Right renal pelvis (tissue), 4 donors: ENCODE measurements around the gene SRL. TPM values are rescaled to one million over a fixed set of nuclear protein-coding genes. Genes with fewer than 3 reads are reported as not detected.

Experiments used
- DNase-seq, 4 donors: peaks; one replicate each; pipeline ENCODE4 v3.0.0-alpha.2; 2013; ENCODE audit warnings: low read depth in 4 of 4, low spot score in 3 of 4, missing footprints in 1 of 4
- polyA plus RNA-seq, 4 donors: library from polyadenylated mRNA; unstranded; fragments of 120-200 nt; gene quantifications; one replicate each; pipeline ENCODE4 v1.2.1, GENCODE V29; 2013; ENCODE audit not compliant: insufficient read length in 4 of 4

The SRL gene
- 1 to 10 TPM; 1.2 to 1.7 (median 1.4) TPM for polyA plus RNA-seq

DNA sequence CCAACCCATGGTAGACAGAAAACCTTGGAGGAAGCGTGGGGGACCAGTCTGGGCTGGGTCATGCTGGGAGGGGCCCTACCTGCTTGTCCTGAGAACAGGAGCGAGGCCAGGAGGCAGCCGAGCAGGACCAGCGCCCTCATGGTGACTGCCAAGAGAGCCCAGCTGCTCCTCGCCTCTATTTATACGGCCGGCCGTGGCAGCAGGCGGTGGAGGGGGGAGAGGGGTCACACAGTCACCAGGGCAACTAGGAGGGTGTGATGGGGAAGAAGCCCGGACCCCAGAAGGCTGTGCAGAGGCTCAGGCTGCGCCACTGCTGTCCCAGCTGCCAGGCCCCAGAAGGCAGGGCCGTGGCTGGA, at the start of gene SRL:
Gene SRL (minus strand): TSS at position 153 of the 356 bp plus-strand sequence. CDS start 13 bp downstream, at position 140.
- no peak for DNase-seq

DNA sequence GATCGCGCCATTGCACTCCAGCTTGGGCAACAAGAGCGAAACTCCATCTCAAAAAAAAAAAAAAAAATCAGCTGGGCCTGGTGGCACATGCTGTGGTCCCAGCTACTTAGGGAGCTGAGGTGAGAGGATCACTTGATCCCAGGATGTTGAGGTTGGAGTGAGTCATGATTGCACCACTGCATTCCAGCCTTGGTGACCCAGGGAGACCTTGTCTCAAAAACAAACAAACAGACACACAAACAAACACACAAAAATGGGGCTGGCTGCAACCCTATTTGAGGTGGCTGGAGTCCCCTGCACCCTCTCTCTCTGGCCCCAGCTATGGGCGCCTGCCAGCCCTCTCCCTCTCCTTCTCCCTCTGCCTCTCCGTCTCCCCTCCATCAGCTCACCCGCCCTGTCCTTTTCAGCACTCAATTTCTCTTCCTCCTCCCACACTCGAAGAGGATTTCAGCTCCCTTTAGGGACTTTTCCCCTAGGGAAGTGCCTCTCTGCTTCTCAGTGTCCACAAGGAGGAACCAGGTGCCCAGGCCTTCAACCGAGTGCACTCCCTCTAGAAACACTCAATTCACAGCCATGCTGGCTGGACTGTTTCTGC, 48.5 kb upstream of the SRL start:
- no peak for DNase-seq

DNA sequence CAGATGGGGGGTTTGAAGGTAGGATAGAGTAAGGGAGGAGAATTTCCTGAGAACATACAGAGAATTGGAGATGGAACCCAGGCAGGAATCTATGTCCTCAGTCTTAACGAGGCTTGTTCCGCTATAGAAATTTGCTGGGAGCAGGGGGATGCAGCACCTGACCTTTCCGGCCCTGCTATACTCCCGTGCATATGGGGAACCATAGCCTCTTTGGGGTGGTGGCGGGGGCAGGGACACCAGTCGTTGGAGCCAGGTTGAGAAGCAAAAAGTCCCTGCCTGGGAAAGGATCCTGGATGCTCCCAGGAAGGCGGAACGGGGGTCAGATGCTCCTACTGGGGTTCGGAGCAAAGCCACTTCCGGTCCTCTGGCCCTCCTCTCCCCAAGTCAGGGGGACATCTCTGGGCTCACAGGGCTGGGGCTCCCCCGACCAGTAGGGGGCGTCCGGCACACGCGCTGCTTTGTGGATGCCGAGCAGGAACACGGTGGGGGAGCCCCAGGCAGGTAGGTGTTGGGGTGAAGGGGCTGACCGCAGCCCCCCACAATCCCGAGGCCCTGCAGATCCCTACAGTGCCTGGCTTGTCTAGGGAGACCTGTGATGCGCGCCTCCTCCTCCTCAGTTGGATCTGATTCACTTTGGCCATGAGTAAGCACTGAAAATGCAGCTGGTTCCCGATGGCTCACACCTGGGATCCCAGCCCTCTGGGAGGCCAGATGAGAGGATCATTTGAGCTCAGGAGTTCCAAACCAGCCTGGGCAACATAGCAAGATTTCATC, 46.5 kb upstream of the SRL start:
- DNase-seq, result peak in 1 of 4 donors; percentile 44

DNA sequence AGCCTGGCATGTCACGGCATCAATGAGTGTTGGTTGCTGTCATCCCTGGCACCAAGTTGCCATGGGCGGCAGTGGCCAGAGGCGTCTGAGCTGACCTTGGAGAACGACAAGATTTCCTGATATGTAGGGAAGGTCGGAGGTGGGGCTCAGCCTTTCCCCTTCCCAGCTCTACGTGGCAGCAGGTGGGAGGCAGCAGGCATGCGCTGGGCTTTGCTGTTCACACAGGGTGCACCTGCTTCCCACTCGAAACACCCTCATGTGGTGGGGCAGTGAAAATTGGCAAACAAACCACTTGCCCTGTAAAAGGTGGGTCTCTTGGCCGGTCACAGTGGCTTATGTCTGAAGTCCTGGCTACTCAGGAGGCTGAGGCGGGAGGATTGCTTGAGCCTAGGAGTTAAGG, 43.3 kb upstream of the SRL start:
- no peak for DNase-seq

DNA sequence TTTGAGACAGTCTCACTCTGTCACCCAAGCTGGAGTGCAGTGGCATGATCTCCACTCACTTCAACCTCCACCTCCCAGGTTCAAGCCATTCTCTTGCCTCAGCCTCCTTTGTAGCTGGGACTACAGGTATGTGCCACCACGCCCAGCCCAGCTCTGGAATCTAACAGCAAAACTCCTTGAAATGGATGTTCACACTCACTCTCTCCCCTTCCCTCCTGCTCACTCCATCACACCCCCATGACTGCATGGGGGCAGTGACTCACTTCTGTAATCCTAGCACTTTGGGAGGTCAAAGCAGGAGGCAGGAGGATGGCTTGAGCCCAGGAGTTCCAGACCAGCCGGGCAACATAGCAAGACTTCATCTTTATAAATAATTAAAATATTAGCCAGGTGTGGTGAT, 42.1 kb upstream of the SRL start:
- no peak for DNase-seq

DNA sequence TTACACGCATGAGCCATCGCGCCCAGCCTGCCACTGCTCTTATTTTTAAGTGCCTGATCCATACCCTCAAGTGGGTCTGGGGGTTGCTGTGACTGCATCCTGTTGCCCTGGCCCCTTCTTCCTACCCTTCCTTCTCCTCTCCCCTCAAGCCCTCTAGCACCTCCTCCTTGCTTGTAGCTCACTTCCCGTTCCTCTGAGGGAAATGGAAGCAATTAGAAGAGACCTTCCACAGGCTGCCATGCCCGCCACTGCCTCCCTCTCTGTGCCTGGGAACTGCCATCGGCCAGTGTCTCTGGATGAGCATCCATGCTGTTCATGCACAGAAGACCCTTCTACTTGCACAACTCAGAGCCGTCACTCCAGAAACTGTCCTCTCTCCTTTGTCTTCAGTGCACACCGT, 41.6 kb upstream of the SRL start:
- DNase-seq, result no peak

DNA sequence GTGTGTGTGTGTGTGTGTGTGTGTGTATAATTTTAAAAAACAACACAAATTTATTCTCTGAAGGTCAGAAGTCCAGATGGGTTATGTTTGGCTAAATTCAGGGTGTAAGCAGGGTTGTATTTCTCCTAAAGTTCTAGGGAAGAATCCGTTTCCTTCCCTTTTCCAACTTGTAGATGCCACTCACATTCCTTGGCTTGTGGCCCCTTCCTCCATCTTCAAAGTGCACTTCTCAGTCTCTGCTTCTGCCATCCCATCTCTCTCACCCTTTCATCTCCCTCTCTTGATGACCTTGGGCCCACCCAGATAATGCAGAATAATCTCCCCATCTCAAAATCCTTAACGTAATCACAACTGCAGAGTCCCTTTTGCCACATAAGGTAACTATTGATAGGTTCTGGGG, 38.7 kb upstream of the SRL start:
- DNase-seq, result no peak

DNA sequence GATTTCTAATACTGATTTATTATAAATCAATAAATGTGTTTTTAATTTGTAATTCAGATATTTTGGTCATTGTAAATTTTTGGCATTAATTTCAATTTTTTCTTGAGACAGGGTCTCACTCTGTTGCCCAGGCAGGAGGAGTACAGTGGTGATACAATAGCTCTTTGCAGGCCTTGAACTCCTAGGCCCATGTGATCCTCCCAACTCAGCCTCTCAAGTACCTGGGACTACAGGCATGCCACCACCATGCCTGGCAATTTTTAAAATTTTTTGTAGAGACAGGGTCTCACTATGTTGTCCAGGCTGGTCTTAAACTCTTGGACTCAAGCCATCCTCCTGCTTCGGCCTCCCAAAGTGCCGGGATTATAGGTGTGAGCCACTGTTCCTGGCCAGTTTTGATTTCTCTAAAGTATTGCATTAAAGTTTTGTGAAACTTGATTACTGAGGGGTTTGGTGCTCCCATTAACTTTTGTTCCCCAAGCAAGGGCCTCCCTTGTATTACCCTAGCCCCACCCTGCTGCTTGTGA, 36.2 kb upstream of the SRL start:
- DNase-seq, result no peak

DNA sequence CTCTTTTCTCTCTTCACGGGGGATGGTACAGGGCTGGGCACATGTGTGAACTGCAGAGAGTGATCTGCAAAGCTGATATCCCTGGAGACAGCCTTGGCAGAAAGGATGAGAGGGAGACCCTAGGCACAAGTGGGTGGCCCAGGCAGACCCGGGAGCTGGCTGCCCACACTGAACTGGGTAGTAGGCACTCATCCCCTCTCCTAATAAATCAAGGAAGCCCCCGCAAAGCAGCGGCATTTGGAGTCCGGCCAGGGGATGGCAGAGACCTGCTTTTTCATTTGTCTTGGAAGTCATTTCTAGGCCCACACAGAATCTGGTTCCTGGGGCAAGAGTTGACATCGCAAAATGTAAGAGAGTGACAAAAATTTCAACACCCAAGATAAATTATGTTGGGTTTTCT, 34.0 kb upstream of the SRL start:
- DNase-seq, result no peak

DNA sequence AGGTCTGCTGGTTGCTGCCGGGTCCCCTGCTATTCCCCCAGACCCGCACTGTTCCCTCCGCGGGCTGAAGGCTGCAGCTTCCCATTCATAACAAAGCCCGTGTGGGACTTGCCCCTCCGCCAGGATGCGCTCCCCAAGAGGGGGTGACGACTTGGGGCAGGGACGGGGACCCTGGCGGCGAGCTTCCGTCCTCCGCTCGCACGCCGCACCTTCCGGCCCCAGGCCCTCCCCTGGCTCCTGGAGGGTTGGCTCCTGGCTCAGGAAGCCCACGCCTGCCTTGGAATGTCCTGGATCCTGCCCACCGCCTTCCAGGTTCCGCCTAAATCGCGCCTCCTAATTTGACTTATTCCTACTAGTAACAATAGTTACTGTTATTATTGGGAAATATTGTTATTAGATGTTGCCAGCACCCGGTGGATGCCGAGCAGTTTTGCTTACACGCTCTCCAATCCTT, 32.0 kb upstream of the SRL start:
- DNase-seq, result no peak

DNA sequence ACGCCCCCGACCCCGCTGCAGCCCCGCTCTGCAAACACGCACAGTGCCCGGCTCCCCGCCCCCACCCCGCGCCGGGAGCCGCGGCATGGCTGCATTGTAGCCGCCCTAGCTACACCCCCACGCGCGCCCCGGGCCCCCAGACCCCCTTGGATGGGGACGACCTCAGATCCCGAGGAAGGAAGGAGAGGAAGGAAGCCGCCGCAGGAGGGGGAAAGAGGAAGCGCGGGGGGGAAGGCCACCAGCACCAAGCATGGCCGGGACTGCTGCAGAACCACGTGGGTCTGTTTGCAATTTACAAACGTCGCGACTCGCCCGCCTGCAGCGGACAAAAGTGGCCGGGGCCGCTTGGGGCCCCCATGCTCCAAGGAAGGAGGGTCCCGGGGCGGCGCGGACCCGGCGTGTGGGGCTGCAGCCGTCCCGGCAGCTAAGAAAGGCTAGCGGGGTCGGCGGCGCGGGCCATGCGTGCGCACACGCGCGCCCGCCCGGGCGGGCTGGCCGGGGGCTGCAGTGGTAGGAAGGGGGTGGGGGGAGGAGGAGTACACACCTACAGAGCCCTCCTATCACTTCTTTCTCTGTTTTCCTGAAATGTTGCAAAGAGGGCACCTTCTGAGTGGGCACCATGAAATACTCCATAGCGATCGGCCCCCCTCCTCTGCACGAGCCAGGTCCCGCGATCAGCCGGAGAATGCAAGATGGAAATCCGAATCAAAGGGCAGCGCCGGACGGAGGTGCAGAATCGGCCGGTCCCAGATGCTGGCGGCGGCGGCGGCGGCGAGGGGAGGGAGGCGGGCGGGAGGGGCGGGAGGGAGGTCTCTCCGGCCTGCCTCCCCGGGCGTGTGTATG, 30.5 kb upstream of the SRL start:
- peak in 1 of 4 donors; percentile 33 for DNase-seq

DNA sequence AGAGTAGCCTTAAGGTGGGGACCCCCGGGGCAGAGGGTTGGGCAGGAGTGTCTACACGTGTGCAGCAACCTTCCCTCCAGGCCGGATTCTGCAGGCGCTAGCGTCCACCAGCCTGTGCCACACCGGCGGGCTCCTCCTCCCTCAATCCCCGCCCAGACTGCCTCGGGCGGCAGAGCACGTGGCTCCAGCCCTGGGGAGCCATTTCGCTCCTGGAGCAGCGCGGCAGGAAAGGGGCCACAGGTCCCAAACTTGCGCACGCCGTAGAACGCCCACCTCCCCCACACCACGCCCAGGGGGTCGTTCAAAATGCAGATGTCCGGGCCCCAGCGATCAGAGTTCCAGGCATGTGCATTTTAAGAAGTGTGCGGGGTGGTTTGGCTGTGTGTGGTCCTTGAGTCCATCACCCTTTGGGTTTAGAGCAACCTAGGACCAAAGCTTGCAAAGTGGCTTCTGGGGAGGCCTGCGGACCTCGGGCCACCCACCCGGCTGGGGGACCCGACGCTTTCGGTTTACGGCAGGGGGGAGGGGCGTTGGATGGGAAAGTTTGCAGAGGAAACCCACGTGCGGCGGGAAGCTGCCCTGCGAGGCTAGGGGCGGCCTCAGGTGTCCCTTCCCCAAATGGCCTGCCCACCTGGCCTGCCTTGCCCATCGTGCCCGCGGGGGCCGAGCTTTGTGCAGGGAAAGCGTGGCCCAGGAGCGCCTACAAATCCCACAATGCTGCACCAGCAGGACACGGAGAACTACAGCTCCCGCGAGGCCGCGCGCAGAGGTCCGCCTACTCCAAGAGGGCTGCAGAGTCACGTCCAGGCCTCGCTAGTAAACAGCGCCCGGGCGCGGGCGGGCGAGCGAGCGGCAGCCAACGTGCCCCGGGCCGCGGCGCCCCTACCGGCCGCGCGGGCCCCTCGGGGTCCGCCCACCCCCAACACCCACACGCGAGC, 29.6 kb upstream of the SRL start:
- peak; percentile 77 to 86 (median 78) for DNase-seq

DNA sequence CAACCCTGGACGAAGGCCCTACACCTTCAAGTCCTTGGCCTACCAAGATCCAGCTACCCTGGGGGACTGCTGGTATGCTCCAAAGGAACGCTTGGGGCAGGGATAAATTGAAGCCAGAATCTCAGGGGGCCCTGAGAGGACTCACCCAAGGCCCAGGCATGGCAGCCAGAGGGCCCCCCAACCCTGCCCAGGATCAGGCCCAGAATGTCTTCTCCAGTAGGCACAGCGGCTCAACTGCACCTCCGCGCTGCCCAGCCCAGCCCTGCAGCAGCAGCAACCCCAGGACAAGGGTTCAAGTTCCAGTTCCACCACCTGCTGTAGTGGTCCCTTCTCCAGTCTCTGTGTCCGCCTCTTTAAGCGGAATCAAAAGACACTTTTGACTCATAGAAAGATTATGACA, 28.7 kb upstream of the SRL start:
- no peak for DNase-seq

DNA sequence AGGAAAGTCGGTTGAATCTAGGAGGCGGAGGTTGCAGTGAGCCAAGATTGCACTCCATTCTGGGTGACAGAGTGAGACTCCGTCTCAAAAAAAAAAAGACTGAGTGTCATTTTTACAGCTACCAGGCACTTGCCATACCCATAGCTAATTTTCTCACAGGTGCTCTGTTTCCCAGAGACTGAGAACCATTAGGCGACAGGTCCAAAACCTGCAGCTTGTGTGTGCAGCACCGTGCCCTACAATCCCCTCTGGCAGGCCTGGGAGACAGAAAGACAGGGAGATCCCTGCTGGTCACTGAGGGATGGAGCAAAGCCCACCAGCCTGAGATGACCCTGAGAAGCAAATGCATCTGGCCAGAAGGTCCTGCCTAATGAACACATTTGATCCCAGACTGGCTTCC, 28.2 kb upstream of the SRL start:
- DNase-seq, result no peak

DNA sequence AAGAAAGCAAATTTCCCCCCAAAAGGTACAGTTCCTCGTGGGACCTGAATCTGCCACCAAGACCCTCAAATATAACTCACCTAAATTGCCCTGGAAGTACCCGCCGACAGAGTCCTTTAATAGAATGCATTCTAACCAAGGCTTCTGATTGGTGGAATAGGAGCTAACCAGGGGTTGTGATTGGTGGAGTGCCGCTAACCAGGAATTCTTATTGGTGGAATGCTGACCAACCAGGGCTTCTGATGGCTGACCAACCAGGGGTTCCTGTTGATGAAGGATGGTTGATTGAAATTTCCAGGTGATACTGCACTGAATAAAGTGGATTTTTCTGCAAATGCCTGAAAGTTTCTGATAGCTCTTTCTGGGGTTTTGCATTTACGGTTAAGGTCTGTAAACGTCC, 24.5 kb upstream of the SRL start:
- DNase-seq, result no peak

DNA sequence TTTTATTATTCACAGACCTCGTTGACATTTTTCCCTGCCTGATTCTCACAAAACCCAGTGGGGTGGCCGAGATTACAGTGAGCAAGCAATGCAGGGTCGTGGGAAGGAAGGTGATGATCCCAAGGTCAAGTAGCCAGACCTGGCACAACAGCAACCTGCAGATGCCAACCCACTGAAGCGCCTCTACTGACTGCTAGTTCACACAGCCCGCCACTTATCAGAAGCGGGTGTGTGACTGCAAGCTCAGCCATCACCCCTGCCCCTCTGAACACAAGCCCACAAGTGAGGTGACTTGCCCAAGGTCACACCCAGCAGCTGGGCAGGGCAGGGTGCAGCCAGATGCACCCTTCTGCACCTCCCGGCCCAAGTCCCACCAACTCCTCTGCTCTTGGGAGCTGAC, 23.8 kb upstream of the SRL start:
- no peak for DNase-seq

DNA sequence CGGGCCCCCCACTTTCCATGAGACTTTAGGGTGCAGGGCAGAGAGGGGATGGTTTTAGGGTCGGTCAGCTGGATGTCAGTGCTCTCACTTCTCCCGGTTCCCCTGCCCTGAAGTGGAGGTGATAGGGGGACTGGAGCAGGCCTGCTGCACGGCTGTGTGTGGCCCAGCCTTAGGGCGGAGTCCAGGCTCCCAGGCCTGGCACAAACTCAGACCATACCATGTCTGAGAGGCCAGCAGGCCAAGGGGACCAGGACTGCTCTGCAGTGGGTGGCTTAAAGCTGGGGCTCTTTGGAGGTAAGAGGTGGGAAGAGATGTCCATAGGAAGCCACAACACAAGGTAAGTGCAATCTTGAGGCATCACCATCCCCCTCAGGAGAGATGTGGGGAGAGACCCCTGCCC, 22.7 kb upstream of the SRL start:
- no peak for DNase-seq

DNA sequence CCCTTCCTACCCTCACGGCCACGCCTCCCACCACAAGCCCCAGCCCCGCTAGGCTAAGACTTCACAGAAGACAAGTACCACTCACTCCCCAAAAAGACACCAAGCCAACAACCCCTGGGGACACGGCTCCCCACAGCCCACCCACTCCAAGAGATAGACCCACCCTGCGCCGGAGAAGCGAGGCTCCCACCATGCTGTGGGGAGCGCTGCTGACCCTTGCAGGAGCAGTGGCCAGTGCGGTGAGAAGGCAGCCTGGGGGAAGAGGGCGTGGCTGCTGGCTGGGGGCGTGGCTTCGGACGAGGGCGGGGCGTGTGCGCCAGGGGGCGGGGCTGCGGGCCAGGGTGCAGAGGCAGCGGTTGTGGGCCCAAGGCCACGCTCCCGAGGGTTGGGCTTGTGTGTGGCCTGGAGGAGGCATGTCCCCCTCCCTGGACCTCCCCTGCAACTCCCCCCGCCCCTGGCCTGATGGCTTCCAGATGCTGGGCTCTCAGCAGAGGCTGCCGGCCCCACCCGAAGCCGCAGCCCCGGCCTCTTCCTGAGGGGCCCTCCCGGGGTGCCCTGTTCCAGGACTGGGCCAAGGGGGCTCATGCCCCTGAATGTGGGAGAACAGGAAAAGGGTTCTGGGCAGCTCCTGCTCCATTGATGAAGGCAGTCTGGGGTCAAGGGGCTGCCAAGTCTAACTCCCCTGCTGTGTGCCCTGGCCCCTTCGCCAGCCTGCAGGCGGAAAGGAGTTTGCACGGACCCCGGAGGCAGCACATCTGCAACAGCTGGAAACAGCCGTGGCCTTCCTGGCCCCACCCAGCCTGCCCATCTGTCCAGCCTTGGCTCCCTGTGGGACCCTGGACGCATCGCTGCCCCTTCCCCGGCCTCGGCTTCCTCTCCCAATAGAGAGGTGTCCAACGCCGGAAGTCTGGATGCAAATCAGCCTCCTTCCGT, 21.9 kb upstream of the SRL start:
- peak; percentile 63 to 77 (median 74) for DNase-seq

DNA sequence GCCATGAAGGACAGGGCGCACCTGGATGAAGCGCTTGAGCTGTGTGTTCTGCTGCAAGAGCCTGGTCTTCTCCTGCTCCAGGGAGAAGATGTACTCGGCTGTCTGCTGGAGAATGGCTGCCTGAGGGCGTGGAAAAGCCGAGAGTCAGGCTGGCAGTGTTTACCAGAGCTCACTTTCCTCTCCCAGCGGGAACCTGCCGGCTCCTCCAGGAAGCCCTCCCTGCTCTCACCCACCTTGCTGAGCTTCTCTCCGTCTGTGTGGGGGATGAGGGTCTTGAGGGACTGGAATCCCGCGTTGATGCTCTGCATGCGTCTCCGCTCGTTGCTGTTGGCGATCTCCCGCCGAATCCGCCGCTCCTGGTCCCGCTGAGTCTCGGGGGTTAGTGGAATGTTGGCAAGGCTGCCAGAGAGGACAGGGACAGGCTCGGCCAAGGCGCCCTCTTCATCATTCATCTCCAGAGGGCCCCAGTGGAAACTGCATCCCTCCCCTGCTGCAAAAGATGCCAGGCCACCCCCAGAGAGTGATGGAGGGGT, 20.5 kb upstream of the SRL start:
- no peak for DNase-seq
